GM12878 (cell line): ENCODE results near the gene SIPA1. TPM values are rescaled to one million over a fixed set of nuclear protein-coding genes. Genes with fewer than 3 reads are reported as not detected.

ENCODE experiments used
- ATAC-seq: fragments of 200-7000 bp; cut with Tn5 transposase; 3 replicates; pipeline ENCODE4 v1.9.1; 2020; ENCODE audit warnings: mild to moderate bottlenecking, moderate library complexity
- BruUV-seq: library from RNA; stranded (reverse); fragments of 400-500 nt; replicated peaks from 2 replicates; lab custom pipeline; 2021; lab: Mats Ljungman, UMichigan
- CTCF ChIA-PET: fragments of 300-600 bp; sonication (Branson Sonifier 250); formaldehyde crosslinking; extraction: SDS; loops from one replicate; lab custom pipeline; 2021; ENCODE audit warnings: inconsistent platforms; lab: Yijun Ruan, JAX
- POLR2A ChIA-PET: fragments of 350-600 bp; formaldehyde crosslinking; extraction: SDS; loops from one replicate; lab custom pipeline; 2021; ENCODE audit warnings: inconsistent platforms; lab: Charles Lee
- RAD21 ChIA-PET: fragments of 300-600 bp; sonication (Branson Sonifier 250); formaldehyde crosslinking; loops from one replicate; lab custom pipeline; 2023; ENCODE audit warnings: antibody characterized with exemption; ENCODE audit not compliant: unreplicated experiment; lab: Charles Lee
- SMC1A ChIA-PET: fragments of 300-600 bp; sonication (Branson Sonifier 250); formaldehyde crosslinking; loops from one replicate; lab custom pipeline; 2023; ENCODE audit not compliant: unreplicated experiment, uncharacterized antibody; lab: Charles Lee
- DNase-seq: peaks from one replicate; pipeline ENCODE4 v3.0.0-alpha.2; 2011; ENCODE audit warnings: low read depth, low spot score
- FAIRE-seq: peaks from 3 replicates; lab custom pipeline; 2011; peaks lifted over from hg19 to GRCh38; lab: Jason Lieb, UNC
- H2AFZ ChIP-seq: 2 replicates; pipeline ENCODE4 v1.6.0; 2011; ENCODE audit warnings: low read depth, low read length, control low read depth; ENCODE audit not compliant: control insufficient read depth
- H3K27ac ChIP-seq: 2 replicates; pipeline ENCODE4 v1.5.1; 2011; ENCODE audit warnings: control low read depth; ENCODE audit not compliant: control insufficient read depth, insufficient read depth
- H3K27me3 ChIP-seq, 2 experiments: replicated peaks in 1 of 2; 2 replicates each; pipeline versions ENCODE4 v1.6.0 to v1.6.1; 2011; ENCODE audit warnings: low read length in 1 of 2; ENCODE audit not compliant: control insufficient read depth in 2 of 2, insufficient read depth in 2 of 2
- H3K36me3 ChIP-seq, 2 experiments: 2 replicates each; pipeline ENCODE4 v1.5.1; 2011; ENCODE audit warnings: low read length in 1 of 2; ENCODE audit not compliant: control insufficient read depth in 2 of 2, insufficient read depth in 2 of 2
- H3K4me1 ChIP-seq: 2 replicates; pipeline ENCODE4 v1.6.1; 2011; ENCODE audit warnings: mild to moderate bottlenecking, low read length, moderate library complexity, mixed read lengths; ENCODE audit not compliant: control insufficient read depth, insufficient read depth
- H3K4me2 ChIP-seq: 2 replicates; pipeline ENCODE4 v1.6.0; 2011; ENCODE audit warnings: control low read depth; ENCODE audit not compliant: control insufficient read depth, insufficient read depth
- H3K4me3 ChIP-seq: fragments of 200-600 bp; sonication (generic); 2 replicates; pipeline ENCODE4 v1.5.1; 2016
- H3K79me2 ChIP-seq: 2 replicates; pipeline ENCODE4 v1.6.0; 2011; ENCODE audit warnings: low read length; ENCODE audit not compliant: control insufficient read depth, insufficient read depth
- H3K9ac ChIP-seq: 2 replicates; pipeline ENCODE4 v1.8.0; 2011; ENCODE audit warnings: low read length, control low read depth, mixed read lengths; ENCODE audit not compliant: control insufficient read depth, insufficient read depth
- H3K9me3 ChIP-seq: replicated peaks from 3 replicates; pipeline ENCODE4 v1.5.1; 2011; ENCODE audit warnings: mild to moderate bottlenecking, low read length; ENCODE audit not compliant: control insufficient read depth, insufficient read depth
- H4K20me1 ChIP-seq: 2 replicates; pipeline ENCODE4 v1.6.0; 2011; ENCODE audit not compliant: control insufficient read depth, insufficient read depth
- CEBPZ ChIP-seq: fragments of 150-350 bp; IDR thresholded peaks from 2 replicates; pipeline ENCODE4 v1.6.1; 2016; ENCODE audit warnings: low read depth, low read length
- CTCF ChIP-seq, 3 experiments: IDR thresholded peaks in 2 of 3; conservative IDR thresholded peaks in 1 of 3; 2 replicates each; pipeline ENCODE4 v1.5.1; 2011; ENCODE audit warnings: low read depth in 3 of 3, low read length in 3 of 3, mild to moderate bottlenecking in 3 of 3, control low read depth in 2 of 3, moderate library complexity in 2 of 3, inconsistent platforms in 1 of 3, mixed read lengths in 1 of 3; ENCODE audit not compliant: control insufficient read depth in 2 of 3, insufficient read depth in 1 of 3; ENCODE audit errors: extremely low read depth in 1 of 3
- MYB ChIP-seq: fragments of 150-350 bp; IDR thresholded peaks from 2 replicates; pipeline ENCODE4 v1.6.1; 2014; ENCODE audit warnings: mild to moderate bottlenecking, low read depth, low read length, borderline replicate concordance
- POLR2AphosphoS5 ChIP-seq: IDR thresholded peaks from 2 replicates; pipeline ENCODE4 v1.6.1; 2011; ENCODE audit warnings: mild to moderate bottlenecking, low read length, inconsistent platforms
- SMAD1 ChIP-seq: fragments of 450-650 bp; IDR thresholded peaks from 2 replicates; pipeline ENCODE4 v1.6.1; 2018; ENCODE audit warnings: mild to moderate bottlenecking, low read depth; ENCODE audit not compliant: partially characterized antibody
- SPI1 ChIP-seq: IDR thresholded peaks from 2 replicates; pipeline ENCODE4 v1.6.1; 2011; ENCODE audit warnings: low read depth, mild to moderate bottlenecking, low read length, moderate library complexity, borderline replicate concordance; ENCODE audit not compliant: insufficient read depth
- SRF ChIP-seq, 2 experiments: IDR thresholded peaks; 2 replicates each; pipeline ENCODE4 v1.6.1; 2011; ENCODE audit warnings: low read depth in 2 of 2, low read length in 2 of 2, mild to moderate bottlenecking in 1 of 2, moderate library complexity in 1 of 2
- STAT1 ChIP-seq: fragments of 450-650 bp; conservative IDR thresholded peaks from 2 replicates; pipeline ENCODE4 v1.6.1; 2014; ENCODE audit warnings: antibody characterized with exemption, mild to moderate bottlenecking
- ZBTB11 ChIP-seq: fragments of 450-650 bp; formaldehyde crosslinking; IDR thresholded peaks from 2 replicates; pipeline ENCODE4 v1.5.0; 2022; ENCODE audit warnings: mild to moderate bottlenecking, missing genetic modification characterization
- ZNF24 ChIP-seq: fragments of 450-650 bp; IDR thresholded peaks from 2 replicates; pipeline ENCODE4 v1.6.1; 2017; ENCODE audit warnings: antibody characterized with exemption, mild to moderate bottlenecking
- ZNF622 ChIP-seq: fragments of 450-650 bp; IDR thresholded peaks from 2 replicates; pipeline ENCODE4 v1.6.1; 2017; ENCODE audit warnings: mild to moderate bottlenecking, inconsistent platforms
- WGBS: methylation state at CpG from one replicate; pipeline ENCODE4 v1.1.6; 2016; ENCODE audit warnings: low lambda C conversion rate; ENCODE audit not compliant: insufficient replicate concordance, insufficient coverage; ENCODE audit errors: missing lambda C conversion rate; 5-methylcytosine and 5-hydroxymethylcytosine counted together
- in situ Hi-C: fragments of 300-500 bp; cut with MboI; formaldehyde crosslinking; loops from 9 replicates; pipeline ENCODE4 v1.14.3; 2018; ENCODE audit warnings: mixed read lengths
- intact Hi-C: fragments of 100-400 bp; cut with micrococcal nuclease; formaldehyde crosslinking; loops from one replicate; pipeline ENCODE4 v1.14.2; 2022; ENCODE audit not compliant: unreplicated experiment
- polyA plus RNA-seq, 11 experiments: library from polyadenylated mRNA; depleted of rRNA in 4 of 11; unstranded in 6 of 11; stranded (reverse) in 5 of 11; fragments of >200 nt; fragmentation: Nextera tagmentation in 4 of 11; fragmentation: Illumina TruSeq in 1 of 11; extraction: Ambion mirVana in 4 of 11; extraction: Trizol in 1 of 11; gene quantifications; 1 replicate in 1 of 11; 2 replicates in 10 of 11; pipeline versions ENCODE4 v1.2.1 to v1.2.3, GENCODE V29; 2011 to 2016; ENCODE audit warnings: inconsistent platforms in 2 of 11, missing spikeins in 2 of 11, low read depth in 1 of 11
- total RNA-seq, 4 experiments: library from RNA; depleted of rRNA in 3 of 4; stranded (reverse); fragments of >200 nt in 3 of 4; fragmentation: Illumina TruSeq in 1 of 4; extraction: Trizol in 1 of 4; gene quantifications; 2 replicates each; pipeline versions ENCODE4 v1.2.1 to v1.2.3, GENCODE V29; 2013 to 2021

Gene SIPA1
- total and polyA plus RNA-seq, 10 of the 15 experiments (the other 5 are each of a cell fraction or from before 2014, with no cell fraction given): 1.0 to 139 (median 33.4) TPM

- Histone ChIP-seq H4K20me1 (no peaks in the 10 kb centered on the region), H3K9me3 (no peaks in the 10 kb centered on the region), H3K27ac (no peak overlapping the region), H3K36me3 (peaks cover under 1 to 2% of the 10 kb centered on the region in 2 experiments; a peak in 3 of 4 replicates), H3K9ac (no peak overlapping the region), H3K79me2 (peaks cover under 1% of the 10 kb centered on the region; the same call in 1 of the 2 replicates), H2AFZ (no peak overlapping the region), H3K4me3 (no peak overlapping the region), H3K4me2 (no peak overlapping the region), H3K4me1 (peaks cover 11% of the 10 kb centered on the region), H3K27me3 (no peaks in the 10 kb centered on the region)
- RAD21 ChIA-PET: interaction anchor here (0.5 to 2.8 kb wide), 8 partner anchors 18 to 364 kb away, joined by 3 to 18 read pairs (median 6); partner anchors contain the start of genes EHBP1L1, FAM89B, MAP3K11 and SIPA1
- CTCF ChIA-PET: interaction anchor here (0.6 to 3.3 kb wide), 18 partner anchors 9 to 368 kb away, joined by 3 to 39 read pairs (median 7); partner anchors contain the start of genes EHBP1L1, FAM89B, PCNX3 and ZNRD2
- BruUV-seq: no TSS peak
- SMC1A ChIA-PET: interaction anchor here (0.7 to 2.3 kb wide), 11 partner anchors 10 to 125 kb away, joined by 3 to 18 read pairs (median 5); partner anchors contain the start of genes EHBP1L1, FAM89B and PCNX3
- POLR2A ChIA-PET: interaction anchor here (0.7 to 2.2 kb wide), 7 partner anchors 12 to 53 kb away, joined by 3 to 12 read pairs (median 4); partner anchors contain the start of genes FAM89B and SIPA1
- DNase-seq (no peak), FAIRE-seq (peak; percentile 13), ATAC-seq (peak; percentile 68)
- WGBS: 86% methylated on average over 26 of the region's 26 CpGs
- intact Hi-C loops: no loop called here
- in situ Hi-C loops: no loop called here
- no peak for TF ChIP-seq SRF (IDR thresholded peaks at IDR 0.05; ENCODE audit: low read depth in 2 of 2, low read length in 2 of 2)
- TF ChIP-seq CTCF (IDR thresholded peaks at IDR 0.05 in 2 of 3, conservative IDR thresholded peaks at IDR 0.05 in 1 of 3; ENCODE audit: control insufficient read depth in 2 of 3, extremely low read depth in 1 of 3, insufficient read depth in 1 of 3, low read depth in 3 of 3, low read length in 3 of 3): peak; percentile 62 to 71 (median 63)
- no peak for TF ChIP-seq POLR2AphosphoS5
- no peak for TF ChIP-seq SMAD1
- TF ChIP-seq ZBTB11 (CRISPR knock-in tag): no peak
- no peak for TF ChIP-seq SPI1
- TF ChIP-seq ZNF622: no peak
- TF ChIP-seq CEBPZ: no peak
- TF ChIP-seq ZNF24: no peak
- TF ChIP-seq MYB: no peak
- no peak for TF ChIP-seq STAT1
Observed at GRCh38 chr11:65593518-65594414, 44.1 kb upstream of the SIPA1 start.
